Measurements from ENCODE around the gene SMOC1. TPM values are rescaled to one million over a fixed set of nuclear protein-coding genes. Genes with fewer than 3 reads are reported as not detected.

Gene SMOC1
- total and polyA plus RNA-seq, 2 of the 8 experiments (the other 6 are each of a cell fraction or from before 2014, with no cell fraction given), result 1.6 to 2.4 TPM

GRCh38 chr14:69868363-69868963 lies 10.8 kb upstream of the SMOC1 start:
- FAIRE-seq, result no peak
- no peak overlapping the region for H3K4ac ChIP-seq (replicated peaks; ENCODE audit: insufficient read length, low read depth, low read length)
- no peak overlapping the region for H3K4me3 ChIP-seq (ENCODE audit: extremely low read depth in 1 of 4, insufficient read depth in 2 of 4, low read depth in 3 of 4, low read length in 4 of 4)
- no peak overlapping the region for H3K14ac ChIP-seq (ENCODE audit: insufficient read length)
- no peak overlapping the region for H3K9ac ChIP-seq (replicated peaks in 1 of 4; ENCODE audit: extremely low read depth in 1 of 4, low read depth in 3 of 4, low read length in 3 of 4)
- DNase-seq (ENCODE audit: low read depth in 1 of 2, low spot score in 2 of 2), result no peak
- H3K56ac ChIP-seq (replicated peaks; ENCODE audit: insufficient read length, low read depth, low read length), result no peak overlapping the region
- ChIA-PET CTCF (ENCODE audit: partially characterized antibody) (no interaction called here), POLR2A (ENCODE audit: partially characterized antibody) (no interaction called here)
- no peak overlapping the region for H2BK20ac ChIP-seq (ENCODE audit: low read length)
- H4K20me1 ChIP-seq (replicated peaks in 1 of 2; ENCODE audit: control insufficient read depth in 1 of 2, insufficient read depth in 2 of 2, low read length in 2 of 2), result no peaks in the 10 kb centered on the region
- H3K27me3 ChIP-seq (replicated peaks in 1 of 4; ENCODE audit: control insufficient read depth in 3 of 4, extremely low read depth in 1 of 4, insufficient read depth in 3 of 4, low read length in 3 of 4), result no peaks in the 10 kb centered on the region
- H2BK12ac ChIP-seq (ENCODE audit: low read depth, low read length), result no peak overlapping the region
- no peaks in the 10 kb centered on the region for H3K36me3 ChIP-seq (ENCODE audit: control insufficient read depth in 2 of 4, insufficient read depth in 4 of 4, low read length in 3 of 4)
- H4K91ac ChIP-seq (replicated peaks; ENCODE audit: insufficient read length, low read length), result no peak overlapping the region
- H3K4me2 ChIP-seq (ENCODE audit: insufficient read depth in 1 of 2, low read depth in 2 of 2, low read length in 2 of 2), result no peak overlapping the region
- H2BK5ac ChIP-seq (ENCODE audit: low read depth, low read length), result no peak overlapping the region
- H4K5ac ChIP-seq (ENCODE audit: insufficient read length, low read depth, low read length), result no peak overlapping the region
- peaks cover 4 to 12% of the 10 kb centered on the region in 2 experiments; a peak in 3 of 4 replicates for H3K9me3 ChIP-seq (ENCODE audit: insufficient read depth in 2 of 2, low read depth in 1 of 2, low read length in 1 of 2)
- no peak overlapping the region for H2AFZ ChIP-seq (ENCODE audit: low read length)
- no peaks in the 10 kb centered on the region for H3K23me2 ChIP-seq (ENCODE audit: low read depth, low read length)
- no peak overlapping the region for H3K27ac ChIP-seq (ENCODE audit: low read depth, low read length)
- no peak overlapping the region for H2BK120ac ChIP-seq (replicated peaks; ENCODE audit: low read depth, low read length)
- H2BK15ac ChIP-seq (ENCODE audit: low read length), result no peak overlapping the region
- H3K23ac ChIP-seq (ENCODE audit: insufficient read length), result no peak overlapping the region
- no peaks in the 10 kb centered on the region for H3K4me1 ChIP-seq (replicated peaks in 1 of 4; ENCODE audit: control insufficient read depth in 3 of 4, insufficient read depth in 4 of 4, low read length in 3 of 4)
- WGBS, 2 experiments (ENCODE audit: extremely low coverage in 1 of 2, insufficient coverage in 1 of 2, insufficient read length in 1 of 2, insufficient replicate concordance in 2 of 2, low coverage in 1 of 2, low lambda C conversion rate in 2 of 2, missing lambda C conversion rate in 1 of 2), result 84% methylated on average over 5 of the region's 5 CpGs; no CpG with 5 or more reads in 1 of the 2 experiments
- H4K8ac ChIP-seq (ENCODE audit: extremely low read depth, insufficient read depth, low read length), result no peak overlapping the region
- no peak overlapping the region for H2AK5ac ChIP-seq (ENCODE audit: low read depth, low read length)
- H3K79me2 ChIP-seq (ENCODE audit: control insufficient read depth in 1 of 2, insufficient read depth in 2 of 2, low read length in 2 of 2), result no peaks in the 10 kb centered on the region
- H3K18ac ChIP-seq (ENCODE audit: extremely low read depth, low read length), result no peak overlapping the region
- H3K79me1 ChIP-seq (ENCODE audit: low read depth, low read length), result no peaks in the 10 kb centered on the region
- TF ChIP-seq SRF (IDR thresholded peaks at IDR 0.05; ENCODE audit: low read depth, low read length) (no peak), NRF1 (IDR thresholded peaks at IDR 0.05; ENCODE audit: low read depth, low read length) (no peak), SIRT6 (IDR thresholded peaks at IDR 0.05; ENCODE audit: low read length) (no peak), EP300 (IDR thresholded peaks at IDR 0.05; ENCODE audit: borderline replicate concordance in 1 of 2, low read depth in 2 of 2, low read length in 2 of 2) (no peak), JUND (IDR thresholded peaks at IDR 0.05; ENCODE audit: low read length) (no peak), TAF7 (optimal IDR thresholded peaks at IDR 0.05; ENCODE audit: borderline replicate concordance, low read depth, low read length) (no peak), TBP (IDR thresholded peaks at IDR 0.05; ENCODE audit: low read depth, low read length) (no peak), CEBPB (IDR thresholded peaks at IDR 0.05; ENCODE audit: low read depth, low read length) (no peak), CHD1 (IDR thresholded peaks at IDR 0.05; ENCODE audit: low read depth, low read length) (no peak), SP1 (IDR thresholded peaks at IDR 0.05; ENCODE audit: low read depth, low read length) (no peak), ATF3 (IDR thresholded peaks at IDR 0.05; ENCODE audit: insufficient read depth, low read depth, low read length) (no peak), ATF2 (IDR thresholded peaks at IDR 0.05; ENCODE audit: low read length) (no peak), TEAD4 (IDR thresholded peaks at IDR 0.05; ENCODE audit: low read depth, low read length) (no peak)

Measured in H1 (cell line).